ENCODE data around the gene FAM216B.

DNA sequence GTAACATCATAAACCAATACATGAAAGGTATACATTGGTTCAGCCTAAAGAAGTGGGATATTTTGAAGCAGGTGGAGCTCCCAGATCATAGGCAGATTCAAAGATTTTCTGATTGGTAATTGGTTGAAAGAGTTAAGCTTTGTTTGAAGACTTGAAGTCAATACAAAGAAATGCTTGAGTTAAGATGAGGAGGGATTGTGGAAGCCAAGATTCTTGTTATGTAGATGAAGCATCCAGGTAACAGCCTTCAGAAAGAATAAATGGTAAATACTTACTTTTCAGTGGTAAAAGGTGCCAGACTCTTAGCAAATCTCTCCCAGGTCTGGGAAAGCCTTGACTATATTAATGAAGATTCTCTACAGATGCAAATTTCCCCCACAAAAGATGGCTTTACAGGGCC lies 49.3 kb upstream of the FAM216B start:
- TF ChIP-seq, protein P1, sequence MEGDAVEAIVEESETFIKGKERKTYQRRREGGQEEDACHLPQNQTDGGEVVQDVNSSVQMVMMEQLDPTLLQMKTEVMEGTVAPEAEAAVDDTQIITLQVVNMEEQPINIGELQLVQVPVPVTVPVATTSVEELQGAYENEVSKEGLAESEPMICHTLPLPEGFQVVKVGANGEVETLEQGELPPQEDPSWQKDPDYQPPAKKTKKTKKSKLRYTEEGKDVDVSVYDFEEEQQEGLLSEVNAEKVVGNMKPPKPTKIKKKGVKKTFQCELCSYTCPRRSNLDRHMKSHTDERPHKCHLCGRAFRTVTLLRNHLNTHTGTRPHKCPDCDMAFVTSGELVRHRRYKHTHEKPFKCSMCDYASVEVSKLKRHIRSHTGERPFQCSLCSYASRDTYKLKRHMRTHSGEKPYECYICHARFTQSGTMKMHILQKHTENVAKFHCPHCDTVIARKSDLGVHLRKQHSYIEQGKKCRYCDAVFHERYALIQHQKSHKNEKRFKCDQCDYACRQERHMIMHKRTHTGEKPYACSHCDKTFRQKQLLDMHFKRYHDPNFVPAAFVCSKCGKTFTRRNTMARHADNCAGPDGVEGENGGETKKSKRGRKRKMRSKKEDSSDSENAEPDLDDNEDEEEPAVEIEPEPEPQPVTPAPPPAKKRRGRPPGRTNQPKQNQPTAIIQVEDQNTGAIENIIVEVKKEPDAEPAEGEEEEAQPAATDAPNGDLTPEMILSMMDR (conservative IDR thresholded peaks at IDR 0.05 in 1 of 2, IDR thresholded peaks at IDR 0.05 in 1 of 2; ENCODE audit: low read depth in 1 of 2, low read length in 2 of 2), result no peak
- TF ChIP-seq EZH2 (IDR thresholded peaks at IDR 0.05; ENCODE audit: low read length, missing control alignments), result no peak

Measured in fibroblast of lung (primary cell).